Esophagus squamous epithelium (tissue), 5 donors: ENCODE data around the gene COX18. TPM values are rescaled to one million over a fixed set of nuclear protein-coding genes. Genes with fewer than 3 reads are reported as not detected.

Experiments
- DNase-seq: peaks from one replicate; lab custom pipeline; 2025; lab: John Stamatoyannopoulos, UW
- H3K27ac ChIP-seq, 4 donors: fragments of 200-600 bp; sonication (generic); one replicate each; pipeline ENCODE4 v1.5.1; 2016 to 2019; ENCODE audit warnings: mild to moderate bottlenecking in 1 of 4
- H3K27me3 ChIP-seq, 4 donors: fragments of 200-600 bp; sonication (generic); 1 replicate in 3 of 4; 2 replicates in 1 of 4; pipeline versions ENCODE4 v1.5.1 to v1.6.0; 2017 to 2021; ENCODE audit warnings: antibody characterized with exemption in 1 of 4
- H3K36me3 ChIP-seq, 3 donors: fragments of 200-600 bp; sonication (generic); one replicate each; pipeline ENCODE4 v1.5.1; 2016 to 2019
- H3K4me1 ChIP-seq, 3 donors: fragments of 200-600 bp; sonication (generic); one replicate each; pipeline ENCODE4 v1.5.1; 2017 to 2019
- H3K4me3 ChIP-seq, 4 donors: fragments of 200-600 bp; sonication (generic); 1 replicate in 3 of 4; 2 replicates in 1 of 4; pipeline ENCODE4 v1.5.1; 2016 to 2019; ENCODE audit warnings: mild to moderate bottlenecking in 2 of 4, moderate library complexity in 1 of 4
- H3K9me3 ChIP-seq, 3 donors: fragments of 200-600 bp; sonication (generic); one replicate each; pipeline ENCODE4 v1.5.1; 2016 to 2019
- POLR2A ChIP-seq, 4 donors: fragments of 450-650 bp; IDR thresholded peaks; one replicate each; pipeline ENCODE4 v1.6.1; 2017; ENCODE audit warnings: antibody characterized with exemption in 4 of 4, mild to moderate bottlenecking in 4 of 4, moderate library complexity in 3 of 4
- WGBS, 2 donors: methylation state at CpG; one replicate each; pipeline ENCODE4 v1.1.5; 2018; 5-methylcytosine and 5-hydroxymethylcytosine counted together
- intact Hi-C: fragments of 100-400 bp; cut with DNase I; formaldehyde crosslinking; loops from one replicate; pipeline ENCODE4 v1.15.0; 2022
- total RNA-seq, 4 donors: library from RNA; depleted of rRNA; stranded (reverse); fragments of >200 nt; gene quantifications; one replicate each; pipeline ENCODE4 v1.1.0, GENCODE V29; 2016
- TF ChIP-seq, protein P1 (sequence below), 6 experiments: fragments of 450-650 bp in 4 of 6; fragments of 200-600 bp in 2 of 6; sonication (generic) in 2 of 6; IDR thresholded peaks; one replicate each; pipeline ENCODE4 v1.5.1; 2016 to 2019; ENCODE audit warnings: antibody characterized with exemption in 6 of 6, mild to moderate bottlenecking in 4 of 6, moderate library complexity in 4 of 6
- donor health status: DM: yes; HTN: yes; CAD: no.

Gene COX18, protein sequence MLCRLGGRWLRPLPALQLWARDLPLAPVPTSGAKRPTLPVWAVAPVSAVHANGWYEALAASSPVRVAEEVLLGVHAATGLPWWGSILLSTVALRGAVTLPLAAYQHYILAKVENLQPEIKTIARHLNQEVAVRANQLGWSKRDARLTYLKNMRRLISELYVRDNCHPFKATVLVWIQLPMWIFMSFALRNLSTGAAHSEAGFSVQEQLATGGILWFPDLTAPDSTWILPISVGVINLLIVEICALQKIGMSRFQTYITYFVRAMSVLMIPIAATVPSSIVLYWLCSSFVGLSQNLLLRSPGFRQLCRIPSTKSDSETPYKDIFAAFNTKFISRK
- 10 to 100 TPM; 14.1 to 24.9 (median 17.6) TPM for total RNA-seq

DNA sequence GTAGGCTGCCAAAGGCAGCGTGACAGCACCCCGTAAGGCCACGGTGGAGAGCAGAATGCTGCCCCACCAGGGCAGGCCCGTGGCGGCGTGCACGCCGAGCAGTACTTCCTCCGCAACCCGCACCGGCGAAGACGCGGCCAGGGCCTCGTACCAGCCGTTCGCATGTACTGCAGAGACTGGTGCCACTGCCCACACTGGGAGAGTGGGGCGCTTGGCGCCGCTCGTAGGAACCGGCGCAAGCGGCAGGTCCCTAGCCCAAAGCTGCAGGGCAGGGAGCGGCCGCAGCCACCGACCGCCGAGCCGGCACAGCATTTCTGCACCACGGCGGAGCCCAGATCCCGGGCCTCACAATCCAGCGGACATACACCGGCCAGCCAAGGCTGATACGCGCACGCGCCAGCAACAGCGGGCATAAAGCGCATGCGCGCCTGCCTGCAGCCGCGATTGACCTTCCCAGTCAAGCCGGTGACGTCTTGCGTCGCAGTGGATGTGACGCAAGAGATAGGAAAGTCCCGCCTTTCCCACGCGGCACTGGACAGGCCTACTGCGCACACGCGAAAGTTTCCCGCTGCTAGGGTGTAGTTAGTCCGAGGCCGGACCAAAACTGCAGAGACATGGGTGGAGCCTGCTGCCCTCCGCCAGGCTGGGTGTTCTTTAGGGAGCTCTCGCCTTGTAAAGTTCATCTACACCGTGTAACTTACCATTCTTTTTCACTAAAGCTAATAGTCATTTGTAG is at the start of gene COX18:
COX18 (minus strand) TSS at position 379 of the 736 bp plus-strand sequence; CDS start at position 312, 67 bp downstream.
- peak; percentile 81 for DNase-seq
- peaks cover 0 to 31% (median 5%) of the 10 kb centered on the region in 3 donors for H3K4me1 ChIP-seq
- H3K27ac ChIP-seq, result peak within 1 kb of the TSS; percentile 92 to 98 (median 96)
- H3K4me3 ChIP-seq, result peak within 1 kb of the TSS; percentile 57 to 98 (median 78)
- 0 to 1% methylated on average over 6 to 21 of the region's 62 CpGs for WGBS, 2 donors
- H3K9me3 ChIP-seq, result no peaks in the 10 kb centered on the region
- intact Hi-C loops, result loop anchor here (10.0 kb wide), 1 partner anchor 185 kb away; the partner anchor contains the start of gene ANKRD17
- TF ChIP-seq, protein P1, sequence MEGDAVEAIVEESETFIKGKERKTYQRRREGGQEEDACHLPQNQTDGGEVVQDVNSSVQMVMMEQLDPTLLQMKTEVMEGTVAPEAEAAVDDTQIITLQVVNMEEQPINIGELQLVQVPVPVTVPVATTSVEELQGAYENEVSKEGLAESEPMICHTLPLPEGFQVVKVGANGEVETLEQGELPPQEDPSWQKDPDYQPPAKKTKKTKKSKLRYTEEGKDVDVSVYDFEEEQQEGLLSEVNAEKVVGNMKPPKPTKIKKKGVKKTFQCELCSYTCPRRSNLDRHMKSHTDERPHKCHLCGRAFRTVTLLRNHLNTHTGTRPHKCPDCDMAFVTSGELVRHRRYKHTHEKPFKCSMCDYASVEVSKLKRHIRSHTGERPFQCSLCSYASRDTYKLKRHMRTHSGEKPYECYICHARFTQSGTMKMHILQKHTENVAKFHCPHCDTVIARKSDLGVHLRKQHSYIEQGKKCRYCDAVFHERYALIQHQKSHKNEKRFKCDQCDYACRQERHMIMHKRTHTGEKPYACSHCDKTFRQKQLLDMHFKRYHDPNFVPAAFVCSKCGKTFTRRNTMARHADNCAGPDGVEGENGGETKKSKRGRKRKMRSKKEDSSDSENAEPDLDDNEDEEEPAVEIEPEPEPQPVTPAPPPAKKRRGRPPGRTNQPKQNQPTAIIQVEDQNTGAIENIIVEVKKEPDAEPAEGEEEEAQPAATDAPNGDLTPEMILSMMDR (IDR thresholded peaks at IDR 0.05), result peak in 1 of 6 experiments; percentile 8
- peak in 3 of 4 donors; percentile 74 to 94 (median 86) for TF ChIP-seq POLR2A (IDR thresholded peaks at IDR 0.05)
- peaks cover 0 to 30% (median 0%) of the 10 kb centered on the region in 3 donors for H3K36me3 ChIP-seq
- H3K27me3 ChIP-seq, result no peaks in the 10 kb centered on the region

DNA sequence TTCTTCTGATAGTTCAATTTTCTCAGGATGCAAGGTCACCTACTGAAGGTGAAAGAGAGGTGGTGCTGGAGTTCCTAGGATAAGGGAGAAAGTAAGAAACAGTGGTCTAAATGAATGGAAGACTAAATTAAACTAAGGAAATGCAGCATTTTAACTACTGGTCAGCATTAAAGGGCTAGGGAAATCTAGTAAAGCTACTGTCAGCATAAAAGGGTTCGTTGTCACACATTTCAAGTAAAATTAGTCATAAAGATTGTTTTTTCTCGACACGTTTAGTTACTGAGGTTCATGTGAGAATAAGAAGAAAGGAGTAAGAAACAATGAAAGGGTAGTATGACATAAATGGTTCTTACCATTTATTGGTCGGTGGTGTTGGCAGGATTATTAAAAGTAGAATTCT is 40.0 kb upstream of the COX18 start:
- WGBS, 2 donors, result 86 to 96% methylated on average over 4 of the region's 4 CpGs
- DNase-seq, result no peak
- Histone ChIP-seq H3K27ac (no peak overlapping the region), H3K4me3 (no peak overlapping the region), H3K9me3 (no peaks in the 10 kb centered on the region), H3K36me3 (peaks cover 0 to 100% (median 7%) of the 10 kb centered on the region in 3 donors), H3K4me1 (no peaks in the 10 kb centered on the region), H3K27me3 (no peaks in the 10 kb centered on the region)
- TF ChIP-seq POLR2A (IDR thresholded peaks at IDR 0.05), result no peak
- TF ChIP-seq, protein P1 (IDR thresholded peaks at IDR 0.05), result no peak
- intact Hi-C loops, result no loop called here

DNA sequence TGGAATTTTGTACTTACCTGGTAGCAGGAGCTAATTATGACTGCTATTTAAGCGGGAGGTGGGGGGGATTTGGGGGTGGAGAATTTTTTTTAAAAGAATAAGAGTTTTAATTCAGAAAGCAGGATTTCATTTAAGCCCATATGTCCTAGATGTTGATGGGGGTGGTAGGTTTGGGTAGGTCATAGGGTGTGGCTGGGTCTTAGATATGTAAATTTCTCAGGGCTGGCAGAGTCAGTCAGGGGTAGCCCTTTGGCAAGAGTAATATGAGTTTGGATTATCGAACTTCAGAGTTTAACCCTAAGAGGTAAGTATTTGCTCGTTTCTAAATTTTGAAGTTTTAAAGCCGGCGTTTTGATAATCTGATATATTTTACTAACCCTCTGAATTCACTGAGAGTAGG is 35.2 kb upstream of the COX18 start:
- DNase-seq, result no peak
- Histone ChIP-seq H3K27me3 (no peaks in the 10 kb centered on the region), H3K4me1 (no peaks in the 10 kb centered on the region), H3K36me3 (peaks cover 0 to 99% (median 21%) of the 10 kb centered on the region in 3 donors), H3K9me3 (no peaks in the 10 kb centered on the region), H3K27ac (no peak overlapping the region), H3K4me3 (no peak overlapping the region)
- 91 to 96% methylated on average over 5 of the region's 5 CpGs for WGBS, 2 donors
- intact Hi-C loops, result no loop called here
- TF ChIP-seq, protein P1 (IDR thresholded peaks at IDR 0.05), result no peak
- no peak for TF ChIP-seq POLR2A (IDR thresholded peaks at IDR 0.05)

DNA sequence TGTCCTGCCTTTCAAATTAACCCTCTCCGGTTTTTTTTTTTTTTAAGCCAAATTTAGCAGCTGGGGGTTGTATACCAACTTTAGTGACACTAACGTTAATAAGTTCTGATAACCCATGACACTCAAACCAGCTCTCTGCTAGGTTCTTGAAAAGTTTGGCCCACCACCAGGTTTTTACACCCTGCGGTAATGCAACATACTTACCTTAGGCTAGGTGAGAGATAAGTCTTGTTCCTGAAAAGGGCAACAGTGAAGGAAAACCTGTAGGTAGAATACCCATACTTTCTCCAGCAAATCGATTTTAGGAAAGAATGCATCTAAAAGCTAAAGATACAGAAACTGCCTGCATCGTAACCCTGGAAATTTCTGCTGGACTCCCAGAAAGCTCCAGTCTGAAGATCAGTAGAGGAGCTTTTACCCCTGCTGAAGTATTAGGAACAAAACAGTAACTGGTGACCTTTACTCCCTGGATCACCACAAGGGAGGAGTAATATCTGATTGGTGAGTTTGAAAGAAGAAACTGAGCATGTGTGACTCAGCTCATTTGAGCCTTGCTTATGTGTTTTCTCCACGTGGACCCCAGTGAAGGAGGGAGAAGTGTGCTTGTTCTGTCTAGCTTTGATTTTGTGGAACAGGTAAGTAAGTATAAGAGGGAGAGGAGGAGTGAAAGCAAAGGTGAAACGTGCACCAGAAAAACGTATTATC is 34.4 kb upstream of the COX18 start:
- Histone ChIP-seq H3K4me3 (no peak overlapping the region), H3K27ac (no peak overlapping the region), H3K36me3 (peaks cover 0 to 99% (median 20%) of the 10 kb centered on the region in 3 donors), H3K9me3 (no peaks in the 10 kb centered on the region), H3K4me1 (no peaks in the 10 kb centered on the region), H3K27me3 (no peaks in the 10 kb centered on the region)
- intact Hi-C loops, result no loop called here
- 78 to 79% methylated on average over 7 to 8 of the region's 8 CpGs for WGBS, 2 donors
- no peak for DNase-seq
- no peak for TF ChIP-seq POLR2A (IDR thresholded peaks at IDR 0.05)
- TF ChIP-seq, protein P1 (IDR thresholded peaks at IDR 0.05), result no peak
